Nephron progenitor cell (in vitro differentiated cells): Measurements from ENCODE around the gene STK38.
"Not testable (repeated sequence)": the region's sequence is repeated elsewhere in the genome, so short reads cannot be mapped to it uniquely, and the experiment has no call there.

Experiments
- DNase-seq: peaks from one replicate; pipeline ENCODE4 v3.0.0; 2021
- H3K27ac Mint-ChIP-seq: 2 replicates; pipeline ENCODE4 v1.8.0; 2021; ENCODE audit warnings: mild to moderate bottlenecking, moderate library complexity, mixed read lengths
- H3K27me3 Mint-ChIP-seq: 2 replicates; pipeline ENCODE4 v1.8.0; 2021; ENCODE audit warnings: mild to moderate bottlenecking, low read depth, mixed read lengths; ENCODE audit not compliant: poor library complexity
- H3K36me3 Mint-ChIP-seq: 2 replicates; pipeline ENCODE4 v1.8.0; 2021; ENCODE audit warnings: low read depth, mixed read lengths
- H3K4me1 Mint-ChIP-seq: 2 replicates; pipeline ENCODE4 v1.8.0; 2021; ENCODE audit warnings: mixed read lengths
- H3K4me3 Mint-ChIP-seq: 2 replicates; pipeline ENCODE4 v1.8.0; 2021; ENCODE audit warnings: mild to moderate bottlenecking, moderate library complexity, mixed read lengths
- H3K9me3 Mint-ChIP-seq: 2 replicates; pipeline ENCODE4 v1.8.0; 2021; ENCODE audit warnings: mild to moderate bottlenecking, moderate library complexity, mixed read lengths
- CTCF ChIP-seq: fragments of 200-600 bp; sonication (generic); IDR thresholded peaks from 2 replicates; pipeline ENCODE4 v1.5.0; 2021; ENCODE audit warnings: antibody characterized with exemption

The STK38 gene

GRCh38 chr6:36578431-36578830 lies 31.2 kb upstream of the STK38 start:
- Mint-ChIP-seq H3K4me3 (peak overlapping the region; percentile 2), H3K4me1 (peaks cover 20% of the 10 kb centered on the region), H3K36me3 (no peaks in the 10 kb centered on the region), H3K27me3 (peaks cover 4% of the 10 kb centered on the region), H3K9me3 (no peaks in the 10 kb centered on the region), H3K27ac (peak overlapping the region; percentile 73)
- no peak for DNase-seq
- TF ChIP-seq CTCF = no peak

GRCh38 chr6:36578030-36578429 lies 30.8 kb upstream of the STK38 start:
- peaks cover 4% of the 10 kb centered on the region for H3K27me3 Mint-ChIP-seq
- H3K36me3 Mint-ChIP-seq = no peaks in the 10 kb centered on the region
- peak overlapping the region; percentile 24 for H3K4me3 Mint-ChIP-seq
- no peak for DNase-seq
- H3K9me3 Mint-ChIP-seq = no peaks in the 10 kb centered on the region
- no peak for TF ChIP-seq CTCF
- H3K27ac Mint-ChIP-seq = peak overlapping the region; percentile 73
- H3K4me1 Mint-ChIP-seq = peaks cover 20% of the 10 kb centered on the region

- H3K4me3 Mint-ChIP-seq = no peak overlapping the region
- H3K36me3 Mint-ChIP-seq = no peaks in the 10 kb centered on the region
- no peaks in the 10 kb centered on the region for H3K9me3 Mint-ChIP-seq
- H3K27ac Mint-ChIP-seq = no peak overlapping the region
- peaks cover 4% of the 10 kb centered on the region for H3K27me3 Mint-ChIP-seq
- H3K4me1 Mint-ChIP-seq = peaks cover 20% of the 10 kb centered on the region
- TF ChIP-seq CTCF = no peak
- DNase-seq = no peak
Observed at GRCh38 chr6:36577301-36577700, 30.0 kb upstream of the STK38 start.

DNA sequence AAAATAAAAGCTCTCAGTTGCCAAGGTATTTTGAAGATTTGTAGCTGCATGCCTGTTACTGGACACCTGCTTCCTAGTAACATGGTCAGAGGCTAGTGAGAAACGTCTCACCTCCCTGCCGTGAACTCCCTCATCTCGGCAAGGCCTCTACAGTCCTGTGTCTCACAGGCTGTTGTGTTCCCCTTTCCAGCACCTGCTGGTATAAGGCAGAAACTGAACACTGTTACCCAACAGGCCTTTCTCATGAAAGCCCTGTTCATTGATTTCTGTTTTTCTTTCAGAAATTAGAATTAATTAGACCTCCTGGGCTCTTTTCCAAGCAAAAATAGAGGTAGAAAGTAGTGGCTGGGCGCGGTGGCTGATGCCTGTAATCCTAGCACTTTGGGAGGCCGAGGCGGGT lies 29.3 kb upstream of the STK38 start:
- H3K27ac Mint-ChIP-seq = no peak overlapping the region
- H3K9me3 Mint-ChIP-seq = peaks cover 1% of the 10 kb centered on the region
- no peak for DNase-seq
- H3K4me3 Mint-ChIP-seq = no peak overlapping the region
- H3K36me3 Mint-ChIP-seq = no peaks in the 10 kb centered on the region
- H3K4me1 Mint-ChIP-seq = peaks cover 20% of the 10 kb centered on the region
- no peak for TF ChIP-seq CTCF
- H3K27me3 Mint-ChIP-seq = peaks cover 4% of the 10 kb centered on the region

DNA sequence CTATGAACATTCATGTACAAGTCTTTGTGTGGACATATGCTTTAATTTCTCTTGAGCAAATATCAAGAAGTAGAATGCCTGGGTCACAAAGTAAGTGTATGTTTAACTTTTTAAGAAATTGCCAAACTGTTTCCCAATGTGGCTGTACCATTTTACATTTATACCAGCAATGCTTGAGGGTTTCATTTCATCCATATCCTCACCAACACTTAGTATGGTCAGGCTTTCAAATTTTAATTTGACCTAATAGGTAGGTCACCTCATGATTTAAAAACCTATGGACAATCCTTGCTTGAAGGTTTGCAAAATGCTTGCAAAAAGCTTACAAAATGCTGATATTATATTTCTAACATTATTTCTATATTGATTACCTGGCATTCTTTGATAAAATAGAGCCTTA lies 27.4 kb upstream of the STK38 start:
- Mint-ChIP-seq H3K27me3 (peaks cover 4% of the 10 kb centered on the region), H3K9me3 (peaks cover 4% of the 10 kb centered on the region), H3K4me3 (no peak overlapping the region), H3K36me3 (no peaks in the 10 kb centered on the region), H3K4me1 (peaks cover 16% of the 10 kb centered on the region), H3K27ac (no peak overlapping the region)
- no peak for DNase-seq
- TF ChIP-seq CTCF = no peak

DNA sequence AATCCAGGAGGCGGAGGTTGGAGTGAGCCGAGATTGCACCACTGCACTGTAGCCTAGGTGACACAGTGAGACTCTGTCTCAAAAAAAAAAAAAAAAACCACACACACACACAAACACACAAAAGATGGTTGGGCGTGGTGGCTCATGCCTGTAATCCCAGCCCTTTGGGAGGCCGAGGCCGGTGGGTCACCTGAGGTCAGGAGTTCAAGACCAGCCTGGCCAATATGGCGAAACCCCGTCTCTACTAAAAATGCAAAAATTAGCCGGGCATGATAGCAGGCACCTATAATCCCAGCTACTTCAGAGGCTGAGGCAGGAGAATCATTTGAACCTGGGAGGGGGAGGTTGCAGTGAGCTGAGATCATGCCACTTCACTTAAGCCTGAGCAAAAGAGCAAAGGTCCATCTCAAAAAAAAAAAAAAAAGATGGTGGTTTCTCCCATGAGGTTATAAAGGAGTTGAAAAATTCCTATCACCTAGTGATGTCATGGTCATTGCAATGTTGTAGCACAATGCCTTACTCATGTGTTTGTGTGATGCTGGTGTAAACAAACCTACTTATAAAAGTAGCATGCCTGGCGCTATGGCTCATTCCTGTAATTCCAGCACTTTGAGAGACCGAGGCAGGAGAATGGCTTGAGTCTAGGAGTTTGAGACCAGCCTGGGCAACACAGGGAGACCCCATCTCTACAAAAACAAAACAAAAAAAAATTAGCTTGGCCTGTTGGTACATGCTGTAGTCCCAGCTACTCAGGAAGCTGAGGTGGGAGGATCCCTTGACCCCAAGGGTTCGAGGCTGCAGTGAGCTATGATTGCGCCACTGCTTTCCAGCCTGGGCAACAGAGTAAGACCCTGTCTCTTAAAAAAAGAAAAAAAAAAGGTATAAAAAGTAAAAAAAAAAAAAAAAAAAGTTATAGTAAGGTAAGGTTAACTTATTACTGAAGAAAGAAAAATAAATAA lies 25.4 kb upstream of the STK38 start:
- DNase-seq, H3K36me3 Mint-ChIP-seq, H3K27me3 Mint-ChIP-seq, H3K9me3 Mint-ChIP-seq, H3K27ac Mint-ChIP-seq, H3K4me1 Mint-ChIP-seq, H3K4me3 Mint-ChIP-seq: not testable (repeated sequence)
